ENCODE results near the gene PTPRN2. TPM values are rescaled to one million over a fixed set of nuclear protein-coding genes. Genes with fewer than 3 reads are reported as not detected.

PTPRN2 gene
- total and polyA plus RNA-seq, 2 of the 8 experiments (the other 6 are each of a cell fraction or from before 2014, with no cell fraction given), result 2.6 to 4.5 TPM

DNA sequence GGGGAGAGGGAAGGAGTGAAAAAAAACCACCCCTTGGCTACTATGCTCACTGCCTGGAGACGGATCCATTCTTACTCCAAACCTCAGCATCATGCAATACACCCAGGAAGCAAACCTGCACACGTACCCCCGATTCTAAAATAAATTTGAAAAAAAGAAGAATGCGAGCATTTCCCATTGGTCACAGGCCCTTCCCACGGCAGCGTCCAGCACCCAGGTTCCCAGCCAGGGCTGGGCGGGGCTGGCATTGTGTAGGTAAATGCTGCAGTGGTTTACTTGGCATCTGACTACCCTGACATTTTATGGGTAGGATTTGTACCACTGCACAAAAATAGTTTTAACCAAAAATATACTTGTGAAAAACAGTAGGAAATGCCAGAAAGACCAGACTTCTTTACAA lies 831.9 kb downstream of the PTPRN2 start (continued):
- TF ChIP-seq EZH2 (IDR thresholded peaks at IDR 0.05; ENCODE audit: low read depth, low read length, severe bottlenecking) (no peak), KDM1A (IDR thresholded peaks at IDR 0.05; ENCODE audit: borderline replicate concordance, low read length) (no peak), POLR2A (IDR thresholded peaks at IDR 0.05; ENCODE audit: control extremely low read depth in 1 of 2, low read depth in 2 of 2, low read length in 2 of 2) (no peak), SIX5 (IDR thresholded peaks at IDR 0.05; ENCODE audit: low read depth, low read length) (no peak), JUN (IDR thresholded peaks at IDR 0.05; ENCODE audit: low read depth, low read length) (no peak)

Measured in H1 (cell line).